Naive thymus-derived CD4-positive, alpha-beta T cell (primary cell): ENCODE data around the gene MOCOS. TPM values are rescaled to one million over a fixed set of nuclear protein-coding genes. Genes with fewer than 3 reads are reported as not detected.
"Not testable (repeated sequence)": the region's sequence is repeated elsewhere in the genome, so short reads cannot be mapped to it uniquely, and the experiment has no call there.

Experiments used
- ATAC-seq: fragments of 150-1000 bp; cut with Tn5 transposase; 2 replicates; pipeline ENCODE4 v1.10.0; 2021; ENCODE audit warnings: mild to moderate bottlenecking, moderate library complexity
- CTCF ChIA-PET: fragments of 350-600 bp; sonication (Branson Sonifier 250); formaldehyde crosslinking; loops from one replicate; lab custom pipeline; 2021; ENCODE audit warnings: antibody characterized with exemption; lab: Charles Lee
- POLR2A ChIA-PET: fragments of 350-600 bp; sonication (Branson Sonifier 250); formaldehyde crosslinking; loops from one replicate; lab custom pipeline; 2021; ENCODE audit warnings: antibody characterized with exemption, inconsistent platforms; lab: Charles Lee
- DNase-seq, 9 donors: peaks; one replicate each; pipeline versions ENCODE4 v3.0.0 to v3.0.0-alpha.2; 2020 to 2022; ENCODE audit warnings: mixed read lengths in 1 of 9
- H3K27ac ChIP-seq: one replicate; pipeline ENCODE4 v1.7.0; 2013; ENCODE audit warnings: mild to moderate bottlenecking, low read depth, low read length, moderate library complexity
- H3K27me3 ChIP-seq, 2 donors: one replicate each; pipeline ENCODE4 v1.7.0; 2013; ENCODE audit warnings: low read length in 2 of 2, mild to moderate bottlenecking in 2 of 2, moderate library complexity in 2 of 2; ENCODE audit not compliant: control insufficient read depth in 2 of 2, insufficient read depth in 2 of 2
- H3K36me3 ChIP-seq, 3 experiments: 1 replicate in 2 of 3; 2 replicates in 1 of 3; pipeline ENCODE4 v1.7.0; 2013; ENCODE audit warnings: low read length in 3 of 3, mild to moderate bottlenecking in 3 of 3, moderate library complexity in 1 of 3; ENCODE audit not compliant: insufficient read depth in 3 of 3, control insufficient read depth in 2 of 3
- H3K4me1 ChIP-seq, 2 donors: one replicate each; pipeline ENCODE4 v1.7.0; 2013; ENCODE audit warnings: low read length in 2 of 2, mild to moderate bottlenecking in 2 of 2, moderate library complexity in 1 of 2; ENCODE audit not compliant: control insufficient read depth in 2 of 2, insufficient read depth in 2 of 2
- H3K4me3 ChIP-seq: 2 replicates; pipeline ENCODE4 v1.7.0; 2013; ENCODE audit warnings: mild to moderate bottlenecking, low read length
- H3K9me3 ChIP-seq, 3 experiments: 1 replicate in 2 of 3; 2 replicates in 1 of 3; pipeline ENCODE4 v1.7.0; 2013; ENCODE audit warnings: low read length in 3 of 3; ENCODE audit not compliant: control insufficient read depth in 2 of 3
- H3K27ac Mint-ChIP-seq, 9 donors: one replicate each; pipeline ENCODE4 v1.8.0; 2020 to 2022; ENCODE audit warnings: mixed read lengths in 9 of 9, mild to moderate bottlenecking in 8 of 9, moderate library complexity in 5 of 9, inconsistent platforms in 2 of 9
- H3K27me3 Mint-ChIP-seq, 5 donors: one replicate each; pipeline ENCODE4 v1.8.0; 2021 to 2022; ENCODE audit warnings: mixed read lengths in 5 of 5, mild to moderate bottlenecking in 1 of 5
- H3K36me3 Mint-ChIP-seq, 5 donors: one replicate each; pipeline ENCODE4 v1.8.0; 2020 to 2022; ENCODE audit warnings: mixed read lengths in 5 of 5, mild to moderate bottlenecking in 3 of 5, inconsistent platforms in 1 of 5
- H3K4me1 Mint-ChIP-seq, 7 donors: one replicate each; pipeline ENCODE4 v1.8.0; 2020 to 2022; ENCODE audit warnings: mixed read lengths in 7 of 7, mild to moderate bottlenecking in 3 of 7, inconsistent platforms in 1 of 7
- H3K4me3 Mint-ChIP-seq, 10 donors: one replicate each; pipeline ENCODE4 v1.8.0; 2020 to 2022; ENCODE audit warnings: mild to moderate bottlenecking in 10 of 10, mixed read lengths in 10 of 10, moderate library complexity in 6 of 10, inconsistent platforms in 2 of 10
- H3K9me3 Mint-ChIP-seq, 11 donors: one replicate each; pipeline ENCODE4 v1.8.0; 2020 to 2022; ENCODE audit warnings: mixed read lengths in 11 of 11, mild to moderate bottlenecking in 4 of 11, inconsistent platforms in 1 of 11, moderate library complexity in 1 of 11
- intact Hi-C, 2 donors: fragments of 100-400 bp; cut with micrococcal nuclease; formaldehyde crosslinking; loops; one replicate each; pipeline ENCODE4 v1.15.1; 2023
- polyA plus RNA-seq, 2 donors: library from polyadenylated mRNA; unstranded; fragments of 300-500 nt; fragmentation: Illumina TruSeq; gene quantifications; one replicate each; pipeline ENCODE4 v1.2.3, GENCODE V29; 2021
- total RNA-seq, 6 experiments: library from RNA in 5 of 6; stranded (reverse) in 5 of 6; gene quantifications; 1 replicate in 5 of 6; 2 replicates in 1 of 6; pipeline ENCODE4 v1.2.3 and lab custom pipeline; 2021 to 2026

The MOCOS gene
- total and polyA plus RNA-seq, 7 experiments from 2014 or later, result 0.05 TPM; not detected in 6

- Histone ChIP-seq H3K4me1 (no peaks in the 10 kb centered on the region), H3K4me3 (no peak overlapping the region), H3K36me3 (no peaks in the 10 kb centered on the region), H3K27ac (no peak overlapping the region), H3K9me3 (no peaks in the 10 kb centered on the region), H3K27me3 (no peaks in the 10 kb centered on the region)
- Mint-ChIP-seq H3K4me3 (no peak overlapping the region), H3K9me3 (peaks cover 0 to 3% (median 0%) of the 10 kb centered on the region in 11 donors), H3K27me3 (peaks cover 0 to 6% (median 3%) of the 10 kb centered on the region in 5 donors), H3K27ac (no peak overlapping the region), H3K36me3 (no peaks in the 10 kb centered on the region), H3K4me1 (no peaks in the 10 kb centered on the region)
- no peak for ATAC-seq
- ChIA-PET POLR2A (interaction anchor here (0.6 kb wide), 1 partner anchor 9 kb away, joined by 3 read pairs; no protein-coding TSS in a partner anchor), CTCF (no interaction called here)
- intact Hi-C loops, result no loop called here
- no peak for DNase-seq
Measured at GRCh38 chr18:36217348-36217747, 30.1 kb downstream of the MOCOS start.

GRCh38 chr18:36229188-36229587, 41.9 kb downstream of the MOCOS start:
- intact Hi-C loops, result no loop called here
- no peak for ATAC-seq
- Mint-ChIP-seq H3K27ac (no peak overlapping the region), H3K27me3 (peaks cover 9 to 42% (median 22%) of the 10 kb centered on the region in 5 donors), H3K9me3 (peaks cover 7 to 57% (median 36%) of the 10 kb centered on the region in 11 donors), H3K4me1 (no peaks in the 10 kb centered on the region), H3K4me3 (no peak overlapping the region), H3K36me3 (peaks cover 0 to 19% (median 7%) of the 10 kb centered on the region in 5 donors)
- H3K4me1 ChIP-seq, result no peaks in the 10 kb centered on the region
- no peak for DNase-seq
- H3K27ac ChIP-seq, result no peak overlapping the region
- H3K36me3 ChIP-seq, result no peaks in the 10 kb centered on the region
- no peaks in the 10 kb centered on the region for H3K27me3 ChIP-seq
- no peak overlapping the region for H3K4me3 ChIP-seq
- POLR2A ChIA-PET, result no interaction called here
- CTCF ChIA-PET, result no interaction called here
- peaks cover 0 to 6% (median 0%) of the 10 kb centered on the region in 3 experiments for H3K9me3 ChIP-seq

GRCh38 chr18:36240510-36240909, 53.2 kb downstream of the MOCOS start:
- H3K4me3 ChIP-seq, H3K4me1 ChIP-seq, H3K27me3 ChIP-seq, H3K4me1 Mint-ChIP-seq, H3K27ac Mint-ChIP-seq, CTCF ChIA-PET, DNase-seq, H3K9me3 ChIP-seq, ATAC-seq, POLR2A ChIA-PET, H3K36me3 ChIP-seq, H3K27ac ChIP-seq, H3K36me3 Mint-ChIP-seq, intact Hi-C loops, H3K4me3 Mint-ChIP-seq: not testable (repeated sequence)
- H3K9me3 Mint-ChIP-seq, result peaks cover 0 to 19% (median 6%) of the 10 kb centered on the region in 11 donors
- peaks cover 14 to 39% (median 26%) of the 10 kb centered on the region in 5 donors for H3K27me3 Mint-ChIP-seq

GRCh38 chr18:36241831-36242230, 54.5 kb downstream of the MOCOS start:
- Histone ChIP-seq H3K4me3 (no peak overlapping the region), H3K4me1 (no peaks in the 10 kb centered on the region), H3K27me3 (no peaks in the 10 kb centered on the region), H3K9me3 (no peaks in the 10 kb centered on the region), H3K27ac (no peak overlapping the region), H3K36me3 (no peaks in the 10 kb centered on the region)
- intact Hi-C loops, result no loop called here
- Mint-ChIP-seq H3K27ac (no peak overlapping the region), H3K36me3 (peaks cover 0 to 6% (median 0%) of the 10 kb centered on the region in 5 donors), H3K4me1 (no peaks in the 10 kb centered on the region), H3K9me3 (peaks cover 0 to 32% (median 16%) of the 10 kb centered on the region in 11 donors), H3K27me3 (peaks cover 15 to 50% (median 36%) of the 10 kb centered on the region in 5 donors), H3K4me3 (no peak overlapping the region)
- CTCF ChIA-PET, result no interaction called here
- ATAC-seq (no peak), DNase-seq (no peak)
- POLR2A ChIA-PET, result no interaction called here

GRCh38 chr18:36247036-36247435, 59.7 kb downstream of the MOCOS start:
- peaks cover 0 to 53% (median 18%) of the 10 kb centered on the region in 11 donors for H3K9me3 Mint-ChIP-seq
- CTCF ChIA-PET, result interaction anchor here (0.8 kb wide), 1 partner anchor 46 kb away, joined by 3 read pairs; no protein-coding TSS in a partner anchor
- intact Hi-C loops, result no loop called here

GRCh38 chr18:36249392-36249791, 62.1 kb downstream of the MOCOS start:
- CTCF ChIA-PET, result no interaction called here
- intact Hi-C loops, result no loop called here
- Histone ChIP-seq H3K4me1 (no peaks in the 10 kb centered on the region), H3K27ac (no peak overlapping the region), H3K27me3 (no peaks in the 10 kb centered on the region), H3K36me3 (no peaks in the 10 kb centered on the region), H3K9me3 (no peaks in the 10 kb centered on the region), H3K4me3 (no peak overlapping the region)
- no peak for ATAC-seq
- peaks cover 0 to 6% (median 0%) of the 10 kb centered on the region in 5 donors for H3K36me3 Mint-ChIP-seq
- H3K27ac Mint-ChIP-seq, result no peak overlapping the region
- POLR2A ChIA-PET, result no interaction called here
- H3K9me3 Mint-ChIP-seq, result peaks cover 0 to 44% (median 12%) of the 10 kb centered on the region in 11 donors
- H3K4me1 Mint-ChIP-seq, result no peaks in the 10 kb centered on the region
- peaks cover 7 to 50% (median 37%) of the 10 kb centered on the region in 5 donors for H3K27me3 Mint-ChIP-seq
- DNase-seq, result no peak
- no peak overlapping the region for H3K4me3 Mint-ChIP-seq

More at GRCh38 chr18:36247036-36247435, 59.7 kb downstream of the MOCOS start:
- Histone ChIP-seq H3K9me3 (no peaks in the 10 kb centered on the region), H3K27ac (no peak overlapping the region), H3K27me3 (no peaks in the 10 kb centered on the region), H3K4me3 (no peak overlapping the region), H3K4me1 (no peaks in the 10 kb centered on the region), H3K36me3 (no peaks in the 10 kb centered on the region)
- Mint-ChIP-seq H3K27me3 (peaks cover 17 to 62% (median 51%) of the 10 kb centered on the region in 5 donors), H3K4me1 (no peaks in the 10 kb centered on the region), H3K4me3 (no peak overlapping the region), H3K36me3 (peaks cover 0 to 6% (median 0%) of the 10 kb centered on the region in 5 donors), H3K27ac (no peak overlapping the region)
- DNase-seq (no peak), ATAC-seq (no peak)
- POLR2A ChIA-PET, result no interaction called here

- Mint-ChIP-seq H3K36me3 (peaks cover 0 to 1% (median 0%) of the 10 kb centered on the region in 5 donors), H3K4me1 (no peaks in the 10 kb centered on the region), H3K27ac (no peak overlapping the region), H3K27me3 (peaks cover 2 to 40% (median 23%) of the 10 kb centered on the region in 5 donors), H3K9me3 (peaks cover 0 to 31% (median 5%) of the 10 kb centered on the region in 11 donors), H3K4me3 (no peak overlapping the region)
- no peak for DNase-seq
- H3K4me3 ChIP-seq, result no peak overlapping the region
- ATAC-seq, result no peak
- intact Hi-C loops, result no loop called here
- H3K27me3 ChIP-seq, result no peaks in the 10 kb centered on the region
- no peaks in the 10 kb centered on the region for H3K36me3 ChIP-seq
- POLR2A ChIA-PET, result no interaction called here
- H3K4me1 ChIP-seq, result no peaks in the 10 kb centered on the region
- no peaks in the 10 kb centered on the region for H3K9me3 ChIP-seq
- H3K27ac ChIP-seq, result no peak overlapping the region
- CTCF ChIA-PET, result no interaction called here
Measured at GRCh38 chr18:36250827-36251226, 63.5 kb downstream of the MOCOS start.
